Measurements from ENCODE around the gene KIZ. TPM values are rescaled to one million over a fixed set of nuclear protein-coding genes. Genes with fewer than 3 reads are reported as not detected.

Gene KIZ
- total RNA-seq, 4 donors from 2014 or later = 37.5 to 45.6 (median 41.2) TPM

GRCh38 chr20:21269772-21270171 is 143.9 kb downstream of the KIZ start:
- TF ChIP-seq CTCF (IDR thresholded peaks at IDR 0.05; ENCODE audit: low read depth) = no peak

GRCh38 chr20:21270806-21271205 is 144.9 kb downstream of the KIZ start:
- TF ChIP-seq CTCF (IDR thresholded peaks at IDR 0.05; ENCODE audit: low read depth) = no peak

DNA sequence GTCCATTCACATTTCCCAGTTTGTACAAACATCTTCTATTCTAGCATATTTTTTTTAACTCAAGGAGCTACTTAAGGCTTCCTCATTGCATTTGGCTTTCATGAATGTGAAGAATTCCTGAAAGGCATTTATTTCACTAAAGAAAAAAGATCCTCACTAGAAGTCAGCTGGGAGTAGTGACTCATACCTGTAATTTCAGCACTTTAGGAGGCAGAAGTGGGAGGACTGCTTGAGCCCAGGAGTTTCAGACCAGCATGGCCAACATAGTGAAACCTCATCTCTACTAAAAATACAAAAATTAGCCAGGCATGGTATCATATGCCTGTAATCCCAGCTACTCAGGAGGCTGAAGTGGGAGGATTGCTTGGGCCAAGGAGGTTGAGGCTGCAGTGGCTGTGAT is 146.4 kb downstream of the KIZ start:
- TF ChIP-seq CTCF (IDR thresholded peaks at IDR 0.05; ENCODE audit: low read depth) = no peak

- TF ChIP-seq CTCF (IDR thresholded peaks at IDR 0.05; ENCODE audit: low read depth) = no peak
Measured at GRCh38 chr20:21272679-21273078, 146.8 kb downstream of the KIZ start.

- no peak for TF ChIP-seq CTCF (IDR thresholded peaks at IDR 0.05; ENCODE audit: low read depth)
Measured at GRCh38 chr20:21273755-21274386, 148.0 kb downstream of the KIZ start.

DNA sequence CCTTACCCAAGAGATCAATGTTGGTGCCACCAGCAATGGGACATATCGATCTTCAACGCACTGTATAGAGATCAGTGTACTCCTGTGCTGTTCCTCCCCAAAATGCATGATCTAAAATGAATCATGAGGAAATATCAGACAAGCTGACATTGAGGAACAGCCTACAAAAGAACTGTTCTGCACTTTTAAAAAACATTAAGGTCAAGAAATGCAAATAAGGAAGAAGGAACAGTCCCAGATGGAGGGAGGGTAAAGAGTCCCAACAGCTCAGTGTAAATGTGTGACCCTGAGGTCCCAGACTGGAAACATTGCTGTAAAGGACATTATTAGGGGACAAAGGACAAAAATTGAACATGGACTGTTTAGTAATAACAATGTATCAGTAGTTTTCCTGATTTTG is 152.9 kb downstream of the KIZ start:
- no peak for TF ChIP-seq CTCF (IDR thresholded peaks at IDR 0.05; ENCODE audit: low read depth)

GRCh38 chr20:21279706-21280521 is 154.0 kb downstream of the KIZ start:
- TF ChIP-seq CTCF (IDR thresholded peaks at IDR 0.05; ENCODE audit: low read depth) = no peak
